ENCODE results near the gene PPIF.

Gene PPIF

DNA sequence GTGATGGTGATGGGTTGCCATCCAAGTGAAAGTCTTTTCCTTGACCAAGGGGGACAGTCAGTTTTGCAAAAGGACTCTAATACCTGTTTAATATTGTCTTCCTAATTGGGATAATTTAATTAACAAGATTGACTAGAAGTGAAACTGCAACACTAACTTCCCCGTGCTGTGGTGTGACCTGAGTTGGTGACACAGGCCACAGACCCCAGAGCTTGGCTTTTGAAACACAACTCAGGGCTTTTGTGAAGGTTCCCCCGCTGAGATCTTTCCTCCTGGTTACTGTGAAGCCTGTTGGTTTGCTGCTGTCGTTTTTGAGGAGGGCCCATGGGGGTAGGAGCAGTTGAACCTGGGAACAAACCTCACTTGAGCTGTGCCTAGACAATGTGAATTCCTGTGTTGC lies 6.9 kb downstream of the PPIF start:
- no peaks in the 10 kb centered on the region for H3K27me3 ChIP-seq (ENCODE audit: insufficient read depth, poor library complexity, severe bottlenecking)
- no peak overlapping the region for H3K4me3 ChIP-seq (replicated peaks; ENCODE audit: insufficient read depth, low read length)
- H3K27ac ChIP-seq (replicated peaks): peak overlapping the region; percentile 73
- DNase-seq (ENCODE audit: low read depth in 1 of 2, low spot score in 1 of 2): peak in 1 of 2 experiments; percentile 58
- TF ChIP-seq POLR2AphosphoS5 (IDR thresholded peaks at IDR 0.05; ENCODE audit: low read depth): peak; percentile 48; the same call in 1 of the 2 replicates
- TF ChIP-seq, protein P1, sequence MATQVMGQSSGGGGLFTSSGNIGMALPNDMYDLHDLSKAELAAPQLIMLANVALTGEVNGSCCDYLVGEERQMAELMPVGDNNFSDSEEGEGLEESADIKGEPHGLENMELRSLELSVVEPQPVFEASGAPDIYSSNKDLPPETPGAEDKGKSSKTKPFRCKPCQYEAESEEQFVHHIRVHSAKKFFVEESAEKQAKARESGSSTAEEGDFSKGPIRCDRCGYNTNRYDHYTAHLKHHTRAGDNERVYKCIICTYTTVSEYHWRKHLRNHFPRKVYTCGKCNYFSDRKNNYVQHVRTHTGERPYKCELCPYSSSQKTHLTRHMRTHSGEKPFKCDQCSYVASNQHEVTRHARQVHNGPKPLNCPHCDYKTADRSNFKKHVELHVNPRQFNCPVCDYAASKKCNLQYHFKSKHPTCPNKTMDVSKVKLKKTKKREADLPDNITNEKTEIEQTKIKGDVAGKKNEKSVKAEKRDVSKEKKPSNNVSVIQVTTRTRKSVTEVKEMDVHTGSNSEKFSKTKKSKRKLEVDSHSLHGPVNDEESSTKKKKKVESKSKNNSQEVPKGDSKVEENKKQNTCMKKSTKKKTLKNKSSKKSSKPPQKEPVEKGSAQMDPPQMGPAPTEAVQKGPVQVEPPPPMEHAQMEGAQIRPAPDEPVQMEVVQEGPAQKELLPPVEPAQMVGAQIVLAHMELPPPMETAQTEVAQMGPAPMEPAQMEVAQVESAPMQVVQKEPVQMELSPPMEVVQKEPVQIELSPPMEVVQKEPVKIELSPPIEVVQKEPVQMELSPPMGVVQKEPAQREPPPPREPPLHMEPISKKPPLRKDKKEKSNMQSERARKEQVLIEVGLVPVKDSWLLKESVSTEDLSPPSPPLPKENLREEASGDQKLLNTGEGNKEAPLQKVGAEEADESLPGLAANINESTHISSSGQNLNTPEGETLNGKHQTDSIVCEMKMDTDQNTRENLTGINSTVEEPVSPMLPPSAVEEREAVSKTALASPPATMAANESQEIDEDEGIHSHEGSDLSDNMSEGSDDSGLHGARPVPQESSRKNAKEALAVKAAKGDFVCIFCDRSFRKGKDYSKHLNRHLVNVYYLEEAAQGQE (IDR thresholded peaks at IDR 0.05; ENCODE audit: insufficient replicate concordance, low read depth): no peak
- TF ChIP-seq, protein P2, sequence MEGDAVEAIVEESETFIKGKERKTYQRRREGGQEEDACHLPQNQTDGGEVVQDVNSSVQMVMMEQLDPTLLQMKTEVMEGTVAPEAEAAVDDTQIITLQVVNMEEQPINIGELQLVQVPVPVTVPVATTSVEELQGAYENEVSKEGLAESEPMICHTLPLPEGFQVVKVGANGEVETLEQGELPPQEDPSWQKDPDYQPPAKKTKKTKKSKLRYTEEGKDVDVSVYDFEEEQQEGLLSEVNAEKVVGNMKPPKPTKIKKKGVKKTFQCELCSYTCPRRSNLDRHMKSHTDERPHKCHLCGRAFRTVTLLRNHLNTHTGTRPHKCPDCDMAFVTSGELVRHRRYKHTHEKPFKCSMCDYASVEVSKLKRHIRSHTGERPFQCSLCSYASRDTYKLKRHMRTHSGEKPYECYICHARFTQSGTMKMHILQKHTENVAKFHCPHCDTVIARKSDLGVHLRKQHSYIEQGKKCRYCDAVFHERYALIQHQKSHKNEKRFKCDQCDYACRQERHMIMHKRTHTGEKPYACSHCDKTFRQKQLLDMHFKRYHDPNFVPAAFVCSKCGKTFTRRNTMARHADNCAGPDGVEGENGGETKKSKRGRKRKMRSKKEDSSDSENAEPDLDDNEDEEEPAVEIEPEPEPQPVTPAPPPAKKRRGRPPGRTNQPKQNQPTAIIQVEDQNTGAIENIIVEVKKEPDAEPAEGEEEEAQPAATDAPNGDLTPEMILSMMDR (IDR thresholded peaks at IDR 0.05; ENCODE audit: insufficient read depth, low read length): no peak

DNA sequence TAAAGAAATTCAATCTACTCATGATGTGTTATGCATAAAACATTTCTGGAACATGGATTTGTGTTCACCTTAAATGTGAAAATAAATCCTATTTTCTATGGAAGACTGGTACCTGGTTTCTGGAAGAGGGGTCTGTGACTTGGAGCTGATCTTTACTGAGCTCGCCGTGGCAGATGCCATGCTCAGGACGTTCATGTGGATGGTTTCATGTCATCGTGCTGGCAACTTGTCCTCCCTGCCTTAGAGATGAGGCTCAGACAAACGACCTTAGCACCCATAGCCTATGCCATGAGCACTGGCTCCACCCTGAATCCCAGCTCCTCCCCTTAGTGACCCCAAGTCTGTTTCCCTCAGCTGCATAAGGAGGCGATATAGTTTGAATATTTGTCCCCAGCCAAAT lies 7.3 kb downstream of the PPIF start:
- TF ChIP-seq GABPA (IDR thresholded peaks at IDR 0.05; ENCODE audit: low read depth) (no peak), POLR2AphosphoS5 (IDR thresholded peaks at IDR 0.05; ENCODE audit: low read depth) (no peak), SPI1 (IDR thresholded peaks at IDR 0.05; ENCODE audit: borderline replicate concordance, low read depth) (no peak)
- TF ChIP-seq, protein P1 (IDR thresholded peaks at IDR 0.05; ENCODE audit: insufficient replicate concordance, low read depth): no peak
- TF ChIP-seq, protein P2 (IDR thresholded peaks at IDR 0.05; ENCODE audit: insufficient read depth, low read length): no peak
- no peaks in the 10 kb centered on the region for H3K27me3 ChIP-seq (ENCODE audit: insufficient read depth, poor library complexity, severe bottlenecking)
- DNase-seq (ENCODE audit: low read depth in 1 of 2, low spot score in 1 of 2): no peak
- peak overlapping the region; percentile 73 for H3K27ac ChIP-seq (replicated peaks)
- H3K4me3 ChIP-seq (replicated peaks; ENCODE audit: insufficient read depth, low read length): no peak overlapping the region

DNA sequence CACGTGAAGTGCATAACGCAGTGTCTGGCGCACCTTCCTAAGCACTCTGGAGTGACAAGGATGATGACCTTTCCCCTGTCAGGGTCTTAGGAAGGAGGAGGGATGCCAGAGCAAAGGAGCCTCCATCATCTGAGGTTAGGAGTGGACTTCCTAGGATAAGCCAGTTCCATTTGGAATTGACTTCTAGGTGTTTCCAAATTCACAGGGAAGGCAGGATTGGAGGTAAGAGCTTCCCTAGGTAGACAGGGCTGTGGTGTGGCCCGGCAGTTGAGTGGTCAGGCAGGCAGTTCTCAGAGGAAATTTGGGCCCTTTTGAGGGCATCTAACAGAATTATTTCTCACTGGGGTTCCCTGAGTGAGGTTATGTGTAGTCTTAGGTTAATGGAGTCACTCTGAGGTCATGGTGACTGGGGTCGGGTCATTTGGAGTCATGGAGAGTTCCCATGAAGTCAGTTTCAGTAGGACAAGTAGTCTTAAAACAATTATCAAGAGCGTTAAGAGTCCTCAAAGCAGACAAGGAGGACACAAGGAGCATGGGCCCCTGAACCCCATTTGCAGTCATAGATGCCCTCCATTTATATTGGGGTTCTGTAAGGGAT lies 8.2 kb downstream of the PPIF start:
- DNase-seq (ENCODE audit: low read depth in 1 of 2, low spot score in 1 of 2): no peak
- Histone ChIP-seq H3K4me3 (replicated peaks; ENCODE audit: insufficient read depth, low read length) (no peak overlapping the region), H3K27ac (replicated peaks) (peak overlapping the region; percentile 28), H3K27me3 (ENCODE audit: insufficient read depth, poor library complexity, severe bottlenecking) (no peaks in the 10 kb centered on the region)
- peak; percentile 69; the same call in 1 of the 2 replicates for TF ChIP-seq POLR2AphosphoS5 (IDR thresholded peaks at IDR 0.05; ENCODE audit: low read depth)
- TF ChIP-seq SPI1 (IDR thresholded peaks at IDR 0.05; ENCODE audit: borderline replicate concordance, low read depth): no peak
- TF ChIP-seq, protein P2 (IDR thresholded peaks at IDR 0.05; ENCODE audit: insufficient read depth, low read length): no peak
- TF ChIP-seq, protein P1 (IDR thresholded peaks at IDR 0.05; ENCODE audit: insufficient replicate concordance, low read depth): no peak
- no peak for TF ChIP-seq GABPA (IDR thresholded peaks at IDR 0.05; ENCODE audit: low read depth)

Data from HL-60 (cell line).